MM.1S (cell line): ENCODE measurements around the gene FAM241A.

ENCODE experiments used
- EZH2 ChIP-seq: fragments of 300-600 bp; sonication (generic); optimal IDR thresholded peaks from 2 replicates; pipeline ENCODE3; 2017; ENCODE audit warnings: low read depth, mild to moderate bottlenecking, antibody characterized with exemption, low read length, mixed read lengths
- EZH2phosphoT487 ChIP-seq: fragments of 300-600 bp; sonication (generic); IDR thresholded peaks from 2 replicates; pipeline ENCODE4 v1.6.1; 2018; ENCODE audit warnings: antibody characterized with exemption, low read length
- TF ChIP-seq, protein P1 (sequence below): fragments of 300-600 bp; sonication (generic); IDR thresholded peaks from 2 replicates; pipeline ENCODE4 v1.5.1; 2016; ENCODE audit warnings: antibody characterized with exemption, low read length, mixed read lengths

DNA sequence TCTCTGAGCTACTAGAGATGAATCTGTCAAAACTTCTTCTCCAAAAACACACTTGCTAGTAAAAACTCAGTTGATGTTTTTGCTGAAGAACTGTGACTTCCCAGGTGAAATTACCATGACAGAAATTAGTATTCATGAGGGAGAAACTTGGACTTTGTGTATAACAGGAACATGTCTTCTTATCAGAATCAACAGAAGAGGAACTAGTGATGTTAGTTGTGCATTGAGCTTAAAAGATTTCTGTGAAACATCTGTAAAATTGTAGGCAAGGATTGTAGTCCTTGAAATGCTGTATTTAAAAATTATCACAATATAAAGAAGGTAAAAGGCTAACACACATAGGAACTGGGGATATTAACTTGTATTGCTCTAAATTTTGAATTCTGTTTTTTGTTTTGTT is 11.3 kb downstream of the FAM241A start:
- TF ChIP-seq, protein P1, sequence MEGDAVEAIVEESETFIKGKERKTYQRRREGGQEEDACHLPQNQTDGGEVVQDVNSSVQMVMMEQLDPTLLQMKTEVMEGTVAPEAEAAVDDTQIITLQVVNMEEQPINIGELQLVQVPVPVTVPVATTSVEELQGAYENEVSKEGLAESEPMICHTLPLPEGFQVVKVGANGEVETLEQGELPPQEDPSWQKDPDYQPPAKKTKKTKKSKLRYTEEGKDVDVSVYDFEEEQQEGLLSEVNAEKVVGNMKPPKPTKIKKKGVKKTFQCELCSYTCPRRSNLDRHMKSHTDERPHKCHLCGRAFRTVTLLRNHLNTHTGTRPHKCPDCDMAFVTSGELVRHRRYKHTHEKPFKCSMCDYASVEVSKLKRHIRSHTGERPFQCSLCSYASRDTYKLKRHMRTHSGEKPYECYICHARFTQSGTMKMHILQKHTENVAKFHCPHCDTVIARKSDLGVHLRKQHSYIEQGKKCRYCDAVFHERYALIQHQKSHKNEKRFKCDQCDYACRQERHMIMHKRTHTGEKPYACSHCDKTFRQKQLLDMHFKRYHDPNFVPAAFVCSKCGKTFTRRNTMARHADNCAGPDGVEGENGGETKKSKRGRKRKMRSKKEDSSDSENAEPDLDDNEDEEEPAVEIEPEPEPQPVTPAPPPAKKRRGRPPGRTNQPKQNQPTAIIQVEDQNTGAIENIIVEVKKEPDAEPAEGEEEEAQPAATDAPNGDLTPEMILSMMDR = no peak
- no peak for TF ChIP-seq EZH2phosphoT487
- TF ChIP-seq EZH2 = no peak
